Measurements from ENCODE around the gene CDK10. TPM values are rescaled to one million over a fixed set of nuclear protein-coding genes. Genes with fewer than 3 reads are reported as not detected.

The CDK10 gene
- total and polyA plus RNA-seq, 2 donors = 38.3 to 124 TPM

GRCh38 chr16:89742948-89743347 lies 56.5 kb downstream of the CDK10 start:
- no peak for DNase-seq (ENCODE audit: low read depth in 6 of 9, low spot score in 9 of 9)
- peaks cover 0 to 2% of the 10 kb centered on the region in 2 donors for H3K9me3 ChIP-seq (ENCODE audit: control insufficient read depth in 2 of 2, insufficient read depth in 1 of 2, low read length in 1 of 2)
- H3K36me3 ChIP-seq (ENCODE audit: control insufficient read depth in 2 of 2, insufficient read depth in 2 of 2, low read length in 1 of 2) = peaks cover 62 to 77% of the 10 kb centered on the region in 2 donors
- no peak overlapping the region for H3K27ac ChIP-seq (ENCODE audit: low read depth in 1 of 2, low read length in 1 of 2)
- H3K4me3 ChIP-seq (ENCODE audit: low read length in 2 of 2) = no peak overlapping the region
- no peaks in the 10 kb centered on the region for H3K27me3 ChIP-seq (ENCODE audit: control insufficient read depth in 2 of 2, insufficient read depth in 1 of 2, low read length in 1 of 2)
- peaks cover 0 to 1% of the 10 kb centered on the region in 2 donors for H3K4me1 ChIP-seq (ENCODE audit: control insufficient read depth in 2 of 2, insufficient read depth in 2 of 2, low read length in 2 of 2)
- WGBS = 96% methylated on average over 4 of the region's 4 CpGs

GRCh38 chr16:89744813-89745212 lies 58.3 kb downstream of the CDK10 start:
- Histone ChIP-seq H3K27ac (ENCODE audit: low read depth in 1 of 2, low read length in 1 of 2) (no peak overlapping the region), H3K27me3 (ENCODE audit: control insufficient read depth in 2 of 2, insufficient read depth in 1 of 2, low read length in 1 of 2) (no peaks in the 10 kb centered on the region), H3K4me3 (ENCODE audit: low read length in 2 of 2) (no peak overlapping the region), H3K9me3 (ENCODE audit: control insufficient read depth in 2 of 2, insufficient read depth in 1 of 2, low read length in 1 of 2) (peaks cover 0 to 2% of the 10 kb centered on the region in 2 donors), H3K4me1 (ENCODE audit: control insufficient read depth in 2 of 2, insufficient read depth in 2 of 2, low read length in 2 of 2) (peaks cover 0 to 2% of the 10 kb centered on the region in 2 donors), H3K36me3 (ENCODE audit: control insufficient read depth in 2 of 2, insufficient read depth in 2 of 2, low read length in 1 of 2) (peaks cover 59 to 74% of the 10 kb centered on the region in 2 donors)
- WGBS = 97% methylated on average over 16 of the region's 16 CpGs
- no peak for DNase-seq (ENCODE audit: low read depth in 6 of 9, low spot score in 9 of 9)

Other genes starting within 250 kb of the CDK10 start
- 24.8 TPM for gene ANKRD11, start 196.1 kb upstream of the CDK10 start, total RNA-seq
- 79.5 TPM for gene ANKRD11, start 196.1 kb upstream of the CDK10 start, polyA plus RNA-seq
- gene SPG7, start 178.3 kb upstream of the CDK10 start, total RNA-seq = 51.9 TPM
- 164 TPM for gene SPG7, start 178.3 kb upstream of the CDK10 start, polyA plus RNA-seq
- 4,686 TPM for gene RPL13, start 126.0 kb upstream of the CDK10 start, total RNA-seq
- 5,597 TPM for gene RPL13, start 126.0 kb upstream of the CDK10 start, polyA plus RNA-seq
- 12.8 TPM for gene CPNE7, start 110.9 kb upstream of the CDK10 start, total RNA-seq
- 9.6 TPM for gene CPNE7, start 110.9 kb upstream of the CDK10 start, polyA plus RNA-seq
- gene DPEP1, start 73.0 kb upstream of the CDK10 start, total RNA-seq = 1.7 TPM
- gene DPEP1, start 73.0 kb upstream of the CDK10 start, polyA plus RNA-seq = 2.9 TPM
- gene CHMP1A, start 29.0 kb upstream of the CDK10 start, total RNA-seq = 40.8 TPM
- 70.8 TPM for gene CHMP1A, start 29.0 kb upstream of the CDK10 start, polyA plus RNA-seq
- gene SPATA33, start 28.9 kb upstream of the CDK10 start, total RNA-seq = 4.7 TPM
- 8.1 TPM for gene SPATA33, start 28.9 kb upstream of the CDK10 start, polyA plus RNA-seq
- 6.8 TPM for gene SPATA2L, start 15.0 kb downstream of the CDK10 start, total RNA-seq
- gene SPATA2L, start 15.0 kb downstream of the CDK10 start, polyA plus RNA-seq = 9.1 TPM
- 2.1 TPM for gene VPS9D1, start 34.2 kb downstream of the CDK10 start, total RNA-seq
- 25.1 TPM for gene VPS9D1, start 34.2 kb downstream of the CDK10 start, polyA plus RNA-seq
- 35.6 TPM for gene ZNF276, start 34.8 kb downstream of the CDK10 start, total RNA-seq
- gene ZNF276, start 34.8 kb downstream of the CDK10 start, polyA plus RNA-seq = 55.0 TPM
- 14.1 TPM for gene FANCA, start 130.0 kb downstream of the CDK10 start, total RNA-seq
- gene FANCA, start 130.0 kb downstream of the CDK10 start, polyA plus RNA-seq = 11.1 TPM
- 1.6 TPM for gene SPIRE2, start 141.8 kb downstream of the CDK10 start, total RNA-seq
- 3.7 TPM for gene SPIRE2, start 141.8 kb downstream of the CDK10 start, polyA plus RNA-seq
- gene TCF25, start 186.9 kb downstream of the CDK10 start, total RNA-seq = 104 TPM
- gene TCF25, start 186.9 kb downstream of the CDK10 start, polyA plus RNA-seq = 200 TPM
- gene MC1R, start 232.2 kb downstream of the CDK10 start, total RNA-seq = 0.99 TPM
- gene MC1R, start 232.2 kb downstream of the CDK10 start, polyA plus RNA-seq = 20.4 TPM
- 3.4 TPM for gene TUBB3, start 236.7 kb downstream of the CDK10 start, total RNA-seq
- 10.6 TPM for gene TUBB3, start 236.7 kb downstream of the CDK10 start, polyA plus RNA-seq